Left ventricle myocardium superior (tissue), 1 donor: ENCODE data around the gene UBXN10. TPM values are rescaled to one million over a fixed set of nuclear protein-coding genes. Genes with fewer than 3 reads are reported as not detected.
A peak's percentile ranks its signal among the peaks of the same experiment; 100 is the strongest.

ENCODE experiments used
- ATAC-seq: fragments of 200-7000 bp; cut with Tn5 transposase; one replicate; pipeline ENCODE4 v1.9.1; 2020; ENCODE audit warnings: mild to moderate bottlenecking, moderate library complexity
- DNase-seq: peaks from one replicate; pipeline ENCODE4 v3.0.0-alpha.2; 2020
- intact Hi-C: fragments of 100-400 bp; cut with micrococcal nuclease; formaldehyde crosslinking; loops from one replicate; pipeline ENCODE4 v1.11.0; 2022
- total RNA-seq: library from RNA; stranded (reverse); fragmentation: NEBNext Ultra II Directional; extraction: Animal tissue kit (Norgen Biotek cat#: 25700); gene quantifications from one replicate; pipeline ENCODE4 v1.2.1, GENCODE V29; 2021
- donor health status: DM: no; HTN: yes; CAD: no; lungs with severe emphysema.

UBXN10 gene
- total RNA-seq, 1 donor from 2014 or later, result 0.92 TPM

- no peak for DNase-seq
- no peak for ATAC-seq
- intact Hi-C loops, result no loop called here
These were observed 6.3 kb upstream of the UBXN10 start for GRCh38 chr1:20179371-20180128.

- intact Hi-C loops, result no loop called here
- ATAC-seq (no peak), DNase-seq (no peak)
These were observed 5.6 kb upstream of the UBXN10 start for GRCh38 chr1:20180129-20180843.

- intact Hi-C loops, result no loop called here
- no peak for DNase-seq
- no peak for ATAC-seq
These were observed 5.1 kb upstream of the UBXN10 start for GRCh38 chr1:20180844-20181207.

GRCh38 chr1:20182415-20182814, 3.5 kb upstream of the UBXN10 start:
- DNase-seq, result no peak
- ATAC-seq, result no peak
- intact Hi-C loops, result no loop called here

- DNase-seq, result no peak
- intact Hi-C loops, result no loop called here
These were observed 2.9 kb upstream of the UBXN10 start for GRCh38 chr1:20183035-20183434.

GRCh38 chr1:20183616-20184271, 2.2 kb upstream of the UBXN10 start:
- ATAC-seq (peak; percentile 63), DNase-seq (no peak)
- intact Hi-C loops, result no loop called here

More at GRCh38 chr1:20183035-20183434, 2.9 kb upstream of the UBXN10 start:
- no peak for ATAC-seq

GRCh38 chr1:20184481-20184900, 1.4 kb upstream of the UBXN10 start:
- intact Hi-C loops, result no loop called here
- DNase-seq (no peak), ATAC-seq (no peak)

- ATAC-seq (no peak), DNase-seq (no peak)
- intact Hi-C loops, result no loop called here
These were observed 681 bp upstream of the UBXN10 start for GRCh38 chr1:20184997-20185833.

GRCh38 chr1:20187103-20187812, 1.4 kb downstream of the UBXN10 start:
- no peak for DNase-seq
- intact Hi-C loops, result no loop called here
- no peak for ATAC-seq

GRCh38 chr1:20187813-20188454, 2.0 kb downstream of the UBXN10 start:
- intact Hi-C loops, result no loop called here
- DNase-seq (no peak), ATAC-seq (no peak)

- ATAC-seq (no peak), DNase-seq (no peak)
- intact Hi-C loops, result no loop called here
These were observed 2.5 kb downstream of the UBXN10 start for GRCh38 chr1:20188455-20188817.

GRCh38 chr1:20189664-20190063, 3.8 kb downstream of the UBXN10 start:
- intact Hi-C loops, result no loop called here
- ATAC-seq (no peak), DNase-seq (no peak)

- ATAC-seq, result no peak
- DNase-seq, result no peak
- intact Hi-C loops, result no loop called here
These were observed 4.6 kb downstream of the UBXN10 start for GRCh38 chr1:20190256-20191160.

- no peak for ATAC-seq
- intact Hi-C loops, result no loop called here
- no peak for DNase-seq
These were observed 5.5 kb downstream of the UBXN10 start for GRCh38 chr1:20191266-20191825.

- intact Hi-C loops, result no loop called here
- ATAC-seq (no peak), DNase-seq (no peak)
These were observed 6.5 kb downstream of the UBXN10 start for GRCh38 chr1:20192364-20192763.

- DNase-seq (no peak), ATAC-seq (no peak)
- intact Hi-C loops, result no loop called here
These were observed 7.0 kb downstream of the UBXN10 start for GRCh38 chr1:20192871-20193411.

GRCh38 chr1:20194224-20194623, 8.3 kb downstream of the UBXN10 start:
- DNase-seq, result no peak
- ATAC-seq, result no peak
- intact Hi-C loops, result no loop called here
